Measurements from ENCODE around the gene TIMM44.

- TF ChIP-seq POLR2A (IDR thresholded peaks at IDR 0.05), result no peak
- TF ChIP-seq CTCF (IDR thresholded peaks at IDR 0.05), result no peak
Observed at GRCh38 chr19:7965259-7965841, 21.9 kb upstream of the TIMM44 start.
